NCI-H2196 treated with DMSO at 0.1 percent for 48 hours (cell line): Measurements from ENCODE around the gene CIAO2A.
A peak's percentile ranks its signal among the peaks of the same experiment; 100 is the strongest.
"Not testable (repeated sequence)": the region's sequence is repeated elsewhere in the genome, so short reads cannot be mapped to it uniquely, and the experiment has no call there.

Experiments used
- DNase-seq: peaks from one replicate; lab custom pipeline; 2025; ENCODE audit not compliant: unreplicated experiment; lab: John Stamatoyannopoulos, UW

Gene CIAO2A

DNA sequence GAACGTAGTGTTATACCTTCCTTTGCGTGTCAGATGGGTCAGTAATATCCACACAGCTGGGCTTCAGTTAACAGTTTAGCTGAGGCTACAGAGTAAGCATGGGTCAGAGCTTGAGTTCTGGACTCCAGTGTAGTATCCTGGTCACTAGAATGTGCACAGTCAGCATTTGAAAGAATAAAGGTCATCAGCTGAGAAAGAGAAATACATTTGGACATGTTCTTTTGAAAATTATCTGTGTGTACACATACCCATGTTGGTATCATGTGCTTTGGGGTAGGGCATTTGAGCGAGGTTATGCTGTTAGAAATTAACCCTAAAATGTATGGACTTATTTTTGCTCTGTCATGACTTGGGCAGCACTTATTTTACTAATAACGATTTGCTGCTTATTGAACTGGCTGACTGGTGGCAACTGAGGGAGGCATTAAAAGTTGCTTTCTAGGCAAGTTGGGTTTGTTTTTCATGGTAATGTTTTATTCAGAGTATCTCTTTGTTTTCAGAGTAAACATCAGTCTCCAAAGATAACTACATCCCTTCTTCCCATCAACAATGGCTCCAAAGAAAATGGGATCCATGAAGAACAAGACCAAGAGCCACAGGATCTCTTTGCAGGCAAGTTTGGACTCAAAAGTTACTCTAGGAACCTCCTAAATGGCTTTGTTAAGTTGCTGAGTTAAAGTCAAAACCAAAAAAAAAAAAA is 18.6 kb upstream of the CIAO2A start:
- DNase-seq, result no peak

DNA sequence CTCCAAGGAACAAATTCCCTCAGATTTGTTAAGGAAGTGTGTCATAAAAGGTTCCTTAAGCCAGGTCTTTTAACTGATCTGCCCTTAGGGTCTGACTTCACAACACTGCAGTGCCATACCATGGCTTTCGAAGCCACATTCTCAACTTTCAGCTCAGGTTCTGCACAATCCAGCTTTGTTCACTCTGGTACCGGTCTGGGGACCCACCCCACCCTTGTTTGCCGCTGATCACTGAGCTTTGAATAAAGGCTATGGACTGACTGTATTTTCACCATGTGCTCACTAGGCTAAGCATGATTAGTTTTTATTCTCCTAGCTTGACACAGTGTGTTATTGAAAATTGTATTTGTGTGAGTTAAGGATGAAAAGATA is 18.0 kb upstream of the CIAO2A start:
- DNase-seq, result no peak

DNA sequence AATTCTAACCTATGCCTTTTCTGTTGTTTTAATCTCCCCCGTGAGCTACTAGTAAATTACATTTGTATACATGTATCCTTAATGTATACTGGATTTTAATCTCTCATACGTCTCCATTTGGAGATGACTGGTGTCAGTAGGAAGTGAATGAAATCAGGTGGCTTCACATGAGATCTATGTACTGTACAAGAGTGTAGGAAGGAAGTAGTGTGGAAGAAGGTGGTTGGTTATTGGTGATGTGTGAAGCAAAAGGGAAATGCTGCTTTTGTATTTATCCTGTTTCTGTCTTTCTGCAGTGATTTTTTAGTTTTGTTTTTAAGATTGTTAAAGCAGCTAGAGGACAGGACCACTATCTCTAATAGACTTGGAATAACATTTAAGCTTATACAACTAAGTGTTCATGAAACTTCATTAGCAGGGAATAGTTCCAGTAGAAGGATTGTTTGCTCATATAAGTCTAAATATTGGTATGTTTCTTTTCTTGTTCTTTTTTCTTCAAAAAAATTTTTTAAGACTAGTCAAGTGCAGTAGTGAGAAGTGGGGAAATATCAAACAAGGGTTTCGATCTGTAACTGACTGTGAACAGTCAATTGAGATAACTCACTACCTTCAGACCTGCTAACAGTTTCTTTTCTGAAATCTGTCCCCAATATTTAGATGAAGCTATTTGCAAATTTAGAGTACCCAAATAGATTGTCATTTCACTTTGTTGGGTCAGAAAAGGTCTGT is 17.5 kb upstream of the CIAO2A start:
- DNase-seq, result no peak

DNA sequence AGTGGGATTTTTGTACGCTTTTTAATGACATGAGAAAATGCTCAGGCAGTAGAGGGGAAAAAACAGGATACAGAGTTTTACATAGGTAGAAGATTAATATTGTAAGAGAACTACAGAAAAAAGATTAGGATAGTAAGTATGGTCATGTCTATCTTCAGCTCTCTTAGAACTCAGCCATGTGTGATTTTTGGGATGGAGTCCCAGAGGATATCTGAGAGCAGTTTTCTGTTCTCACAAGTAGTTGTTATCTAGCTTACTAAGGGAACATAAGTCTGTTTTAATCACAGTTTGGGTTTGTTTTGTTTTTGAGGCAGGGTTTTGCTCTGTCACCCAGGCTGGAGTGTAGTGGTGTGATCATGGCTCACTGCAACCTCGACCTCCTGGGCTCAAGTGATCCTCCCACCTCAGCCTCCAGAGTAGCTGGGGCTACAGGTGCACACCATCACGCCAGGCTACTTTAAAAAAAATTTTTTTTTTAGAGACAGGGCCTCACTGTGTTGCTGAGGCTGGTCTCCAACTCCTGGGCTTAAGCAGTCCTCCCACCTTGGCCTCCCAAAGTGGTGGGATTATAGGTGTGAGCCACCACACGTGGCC is 16.6 kb upstream of the CIAO2A start:
- not testable (repeated sequence) for DNase-seq

DNA sequence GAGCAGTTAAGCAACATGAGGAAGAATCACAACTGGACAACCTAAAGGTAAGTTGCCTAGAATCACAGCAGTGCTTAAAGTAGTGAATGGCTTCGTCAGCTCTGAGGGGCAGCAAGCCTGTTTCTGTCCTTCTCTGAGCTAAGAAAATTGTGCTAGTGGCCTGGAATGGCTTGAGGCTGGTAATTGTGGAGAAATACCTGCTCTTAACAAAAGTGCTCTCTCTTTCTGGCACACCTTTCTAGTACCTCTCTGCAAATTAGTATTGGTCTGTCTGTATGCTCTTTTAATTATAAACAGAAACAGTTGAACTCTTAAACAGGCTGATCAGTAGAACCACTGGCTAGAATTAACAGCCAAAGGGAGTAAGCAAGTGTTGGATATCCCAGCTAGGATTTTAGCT is 13.7 kb upstream of the CIAO2A start:
- no peak for DNase-seq

DNA sequence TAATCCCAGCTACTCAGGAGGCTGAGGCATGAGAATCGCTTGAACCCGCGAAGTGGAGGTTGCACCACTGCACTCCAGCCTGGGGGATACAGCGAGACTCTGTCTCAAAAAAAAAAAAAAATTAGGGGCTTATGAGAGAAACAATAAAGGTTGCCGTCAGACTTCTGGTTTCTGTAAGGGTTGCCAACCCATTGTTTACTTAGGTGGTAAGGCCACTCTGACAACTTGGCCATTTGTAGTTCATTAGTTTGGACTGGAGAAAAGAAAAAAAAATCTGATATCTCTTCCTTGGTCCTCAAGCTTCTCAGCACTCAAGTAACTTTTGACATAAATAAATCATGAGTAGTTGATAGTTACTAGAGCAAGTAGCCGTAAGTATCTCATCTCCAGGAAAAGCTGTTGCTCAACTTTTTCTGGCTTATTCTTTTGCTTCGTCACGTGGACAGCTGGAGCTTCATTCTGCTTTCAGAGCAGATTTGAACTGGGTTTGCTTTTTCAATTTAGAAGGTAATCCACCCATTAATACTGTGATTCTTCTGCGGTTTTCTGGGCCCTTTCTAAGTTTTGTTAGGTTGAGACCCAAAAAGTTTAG is 11.6 kb upstream of the CIAO2A start:
- no peak for DNase-seq

DNA sequence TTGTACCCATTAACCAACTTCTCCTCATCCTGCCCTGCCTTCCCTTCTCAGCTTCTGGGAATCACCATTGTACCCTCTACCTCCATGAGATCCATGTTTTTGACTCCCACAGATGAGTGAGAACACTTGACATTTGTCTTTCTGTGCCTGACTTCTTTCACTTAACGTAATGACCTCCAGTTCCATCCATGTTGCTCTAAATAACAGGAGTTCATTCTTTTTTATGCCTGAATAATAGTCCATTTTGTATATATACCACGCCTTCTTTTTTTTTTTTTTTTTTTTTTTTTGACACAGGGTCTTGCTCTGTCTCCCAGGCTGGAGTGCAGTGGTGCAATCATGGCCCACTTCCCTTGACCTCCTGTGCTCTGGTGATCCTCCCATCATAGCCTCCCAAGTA is 8.9 kb upstream of the CIAO2A start:
- no peak for DNase-seq

DNA sequence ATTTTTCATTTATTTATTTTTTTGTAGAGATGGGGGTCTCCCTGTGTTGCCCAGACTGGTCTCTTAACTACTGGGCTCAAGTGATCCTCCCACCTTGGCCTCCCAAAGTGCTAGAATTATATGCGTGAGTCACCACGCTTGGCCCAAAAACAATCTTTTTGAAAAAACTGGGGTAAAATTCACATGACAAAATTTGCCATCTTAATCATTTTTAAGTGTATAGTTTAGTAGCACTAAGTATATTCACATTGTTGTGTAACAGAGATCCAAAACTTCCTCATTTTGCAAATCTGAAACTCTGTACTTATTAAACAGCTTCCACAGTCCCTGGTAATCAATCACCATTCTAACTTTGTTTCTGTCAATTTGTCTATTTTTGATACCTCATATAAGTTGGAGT is 7.3 kb upstream of the CIAO2A start:
- no peak for DNase-seq

DNA sequence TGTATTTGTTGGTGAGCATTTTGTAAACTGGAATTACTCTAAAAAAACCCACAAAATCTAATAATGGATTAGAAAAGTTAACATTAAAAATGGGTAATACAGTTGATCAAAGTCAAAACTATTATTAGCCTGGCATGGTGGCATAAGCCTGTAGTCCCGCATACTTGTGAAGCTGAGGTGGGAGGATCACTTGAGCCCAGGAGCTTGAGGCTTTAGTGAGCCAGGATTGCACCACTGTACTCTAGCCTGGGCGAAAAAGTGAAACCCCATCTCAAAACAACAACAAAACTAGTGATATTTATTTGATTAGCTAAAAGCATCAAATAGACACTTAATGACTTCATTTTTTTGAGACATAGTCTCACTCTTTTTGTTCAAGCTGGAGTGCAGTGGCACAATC is 5.7 kb upstream of the CIAO2A start:
- DNase-seq, result no peak

DNA sequence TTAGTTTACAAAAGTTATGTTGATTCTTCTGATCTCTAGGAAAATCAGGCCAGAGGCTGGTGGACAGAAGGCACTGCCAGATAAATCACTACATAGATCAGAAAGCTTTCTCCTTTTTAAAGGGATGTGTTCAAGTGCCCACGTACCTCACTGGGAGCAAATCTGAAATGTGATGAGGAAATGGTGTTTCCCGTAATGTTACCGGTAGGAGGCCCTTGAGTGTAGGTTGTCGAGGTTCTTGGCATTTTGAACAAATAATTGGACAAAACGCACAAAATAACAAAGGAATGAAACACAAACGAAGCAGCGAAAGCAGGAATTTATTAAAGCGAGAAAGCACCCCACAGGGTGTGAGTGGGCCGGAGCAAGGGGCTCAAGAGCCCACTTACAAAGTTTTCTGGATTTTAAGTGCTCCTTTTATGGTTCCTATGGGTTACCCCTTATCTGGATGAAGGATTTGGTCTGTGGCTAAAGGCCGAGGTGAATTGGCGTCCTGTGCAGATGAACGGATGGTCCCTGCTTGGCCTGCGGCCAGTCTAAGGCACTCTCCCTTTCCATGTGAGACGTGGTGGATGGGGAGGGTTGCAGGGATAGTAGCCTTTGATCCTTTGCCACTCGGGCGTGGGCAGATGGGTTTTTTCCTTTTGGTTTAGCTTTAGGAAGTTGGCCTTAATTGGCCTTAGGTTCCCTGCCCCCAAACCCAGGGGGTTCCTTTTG is 3.2 kb upstream of the CIAO2A start:
- DNase-seq, result no peak

DNA sequence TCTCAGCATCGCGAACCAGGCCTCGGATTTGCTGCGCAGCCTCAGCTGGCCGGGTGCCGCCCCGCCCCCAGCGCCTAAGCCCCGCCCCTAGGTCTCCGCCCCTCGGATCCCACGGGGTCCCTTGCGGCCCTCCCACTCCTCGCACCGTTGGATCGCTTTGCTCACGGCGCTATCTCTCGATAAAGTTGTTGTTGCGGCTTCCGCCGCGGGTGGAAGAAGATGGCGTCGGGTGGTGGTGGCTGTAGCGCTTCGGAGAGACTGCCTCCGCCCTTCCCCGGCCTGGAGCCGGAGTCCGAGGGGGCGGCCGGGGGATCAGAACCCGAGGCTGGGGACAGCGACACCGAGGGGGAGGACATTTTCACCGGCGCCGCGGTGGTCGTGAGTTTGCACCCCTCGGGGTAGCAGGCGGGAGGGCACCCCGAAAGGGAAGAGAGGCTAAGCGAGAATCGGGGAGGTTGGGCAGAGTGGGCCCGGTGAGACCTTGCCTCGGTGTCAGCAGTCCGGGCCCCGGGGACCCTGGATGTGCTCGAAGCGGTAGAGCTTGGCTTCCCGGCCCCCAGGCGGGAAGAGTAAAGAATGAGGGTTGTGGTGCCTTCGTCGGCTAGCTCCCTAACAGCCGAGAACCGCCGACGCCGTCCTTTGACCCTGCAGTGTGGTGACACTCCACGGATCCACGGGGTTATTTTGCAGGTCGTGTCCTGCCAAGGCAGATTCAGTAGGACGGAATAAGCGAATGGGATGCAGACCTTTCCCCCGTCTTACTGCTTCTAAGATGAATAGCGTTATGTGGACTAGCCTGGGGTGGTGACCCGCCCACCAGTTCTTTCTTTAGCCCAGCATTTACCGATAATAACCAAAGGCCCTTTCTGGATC is 2.4 kb upstream of the CIAO2A start, which contains the start of gene SNX1:
SNX1 (plus strand) TSS at position 188 of the 873 bp plus-strand sequence; CDS start at position 220, 32 bp downstream.
- peak; percentile 68 for DNase-seq

DNA sequence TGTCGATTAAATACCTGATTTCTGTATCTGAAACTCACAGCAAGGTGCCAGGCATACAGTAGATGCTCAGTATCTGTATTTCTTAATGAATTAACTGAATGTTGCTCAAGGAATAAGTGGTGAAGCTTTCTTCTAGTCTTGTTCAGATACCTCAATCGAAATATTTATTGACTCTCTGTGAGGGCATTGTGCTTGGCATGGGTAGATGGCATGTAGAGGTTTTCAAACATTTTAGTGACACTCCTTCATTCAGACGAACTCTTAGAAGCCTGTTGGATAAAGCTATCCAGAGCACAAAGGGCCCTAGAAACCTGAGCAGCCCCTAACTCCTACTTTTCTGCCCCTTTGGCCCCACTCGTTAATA is 1.8 kb upstream of the CIAO2A start:
- DNase-seq, result no peak

DNA sequence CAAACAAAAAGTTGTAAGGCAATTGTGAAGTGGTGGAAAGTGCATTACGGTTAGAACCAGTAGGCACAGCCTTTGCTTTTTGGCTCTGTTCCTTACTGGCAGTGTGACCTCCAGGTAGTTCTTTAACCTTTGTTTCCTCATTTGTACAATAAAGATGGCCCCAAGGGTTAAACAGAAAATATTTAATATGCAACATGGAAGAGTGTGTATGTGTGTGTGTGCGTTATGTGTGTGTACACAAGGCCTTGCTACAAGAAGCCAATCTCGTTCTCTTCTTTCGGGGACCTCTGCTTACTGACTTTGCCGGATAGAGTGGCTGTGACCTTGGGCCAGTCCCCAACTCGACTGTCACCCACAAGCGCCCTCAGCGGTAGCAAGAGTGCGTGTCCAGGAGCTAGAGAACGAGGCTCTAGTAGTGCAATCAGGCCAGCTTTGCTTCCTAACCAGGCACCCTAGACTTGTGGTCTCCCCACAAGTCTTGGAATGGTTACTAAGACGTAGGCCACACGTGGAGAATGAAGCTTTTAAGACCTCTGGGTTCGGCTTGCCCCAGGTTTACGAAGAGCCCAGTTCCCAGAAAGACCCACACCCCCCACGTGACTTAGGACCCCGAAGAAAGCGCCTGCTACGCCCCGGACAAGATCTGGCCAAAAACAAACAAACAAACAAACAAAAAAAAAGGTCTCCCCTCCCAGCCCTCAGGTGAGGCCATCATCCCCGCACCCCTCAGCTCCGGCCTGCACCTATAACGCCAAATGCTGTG is 593 bp downstream of the CIAO2A start:
- no peak for DNase-seq

DNA sequence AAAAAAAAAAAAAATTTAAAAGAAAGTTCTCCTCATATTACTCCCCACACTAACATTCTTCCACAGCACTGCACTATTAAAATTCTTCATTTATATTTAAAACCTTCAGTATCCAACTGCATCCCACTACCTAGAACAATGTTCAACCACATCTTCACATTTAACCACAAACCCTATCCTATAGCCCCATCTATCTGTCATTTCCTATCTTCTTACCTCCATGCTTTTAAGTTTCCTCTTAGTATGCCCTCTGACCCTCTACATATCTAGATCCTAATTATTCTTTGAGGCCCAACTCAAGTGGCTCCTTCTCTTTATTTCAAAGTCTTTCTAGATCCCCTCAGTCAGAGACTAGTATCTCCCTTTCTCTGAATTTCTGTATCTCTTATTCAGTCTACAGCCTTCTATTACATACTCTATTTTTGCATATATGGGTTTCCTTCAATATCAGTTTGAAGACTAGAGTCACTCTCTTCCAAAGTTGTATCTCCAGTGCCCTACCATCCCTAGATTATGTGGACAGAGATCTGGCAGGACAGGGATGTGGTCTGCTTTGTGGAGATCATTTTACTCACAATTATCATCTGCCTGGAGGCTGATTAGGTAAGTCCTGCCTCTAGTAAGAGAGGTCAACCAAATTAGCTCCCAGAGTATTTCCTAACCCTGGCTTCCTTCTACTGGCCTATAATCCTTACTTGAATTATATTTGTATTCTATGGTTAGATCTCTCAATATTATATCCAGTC is 1.4 kb downstream of the CIAO2A start:
- DNase-seq, result no peak

DNA sequence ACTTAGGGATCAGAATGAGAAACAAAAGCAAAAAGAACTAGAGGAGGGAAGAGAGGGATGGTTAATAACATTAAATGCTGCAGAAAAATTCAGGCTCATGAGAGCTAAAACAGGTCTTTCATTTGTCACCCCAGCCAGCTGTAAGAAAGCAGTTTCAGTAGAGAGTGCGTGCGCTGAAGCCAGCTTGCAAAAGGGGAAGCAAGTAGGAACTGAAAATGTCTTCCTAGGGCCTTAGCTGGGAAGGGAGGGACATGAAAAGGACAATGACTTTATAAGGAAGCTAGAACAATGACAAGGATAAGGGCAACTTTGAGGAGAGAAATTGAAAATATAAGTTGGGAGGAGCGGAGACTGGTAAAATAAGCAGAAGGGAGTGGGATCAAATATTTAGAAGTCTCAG is 3.1 kb downstream of the CIAO2A start:
- no peak for DNase-seq

DNA sequence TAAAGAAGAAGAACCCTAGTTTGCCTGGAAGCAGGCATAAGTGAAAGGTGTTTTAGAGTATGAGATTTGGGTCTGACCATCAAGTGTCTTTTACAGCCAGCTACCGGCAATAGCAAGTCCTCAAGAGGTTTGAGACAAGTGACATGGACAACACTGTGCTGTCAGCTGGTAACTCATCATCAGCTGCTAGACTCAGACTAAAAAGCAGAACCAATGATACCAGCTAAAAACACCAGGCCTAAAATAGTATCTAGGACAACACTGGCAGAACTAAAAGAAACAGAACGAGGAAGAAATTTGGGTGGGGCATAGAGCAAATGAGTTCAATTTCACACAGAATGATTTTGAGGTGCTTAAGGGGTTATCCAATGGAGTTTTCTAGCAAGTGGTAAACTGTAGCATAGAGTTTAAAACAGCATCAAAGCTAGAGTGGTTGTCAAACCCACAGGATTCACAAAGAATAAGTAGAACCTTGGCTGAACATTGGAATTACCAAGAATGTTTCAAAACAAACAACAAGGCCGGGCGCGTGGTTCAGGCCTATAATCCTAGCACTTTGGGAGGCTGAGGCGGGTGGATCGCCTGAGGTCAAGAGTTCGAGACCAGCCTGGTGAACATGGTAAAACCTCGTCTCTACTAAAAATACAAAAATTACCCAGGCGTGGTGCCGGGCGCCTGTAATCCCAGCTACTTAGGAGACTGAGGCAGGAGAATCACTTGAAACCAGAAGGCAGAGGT is 3.9 kb downstream of the CIAO2A start:
- no peak for DNase-seq

DNA sequence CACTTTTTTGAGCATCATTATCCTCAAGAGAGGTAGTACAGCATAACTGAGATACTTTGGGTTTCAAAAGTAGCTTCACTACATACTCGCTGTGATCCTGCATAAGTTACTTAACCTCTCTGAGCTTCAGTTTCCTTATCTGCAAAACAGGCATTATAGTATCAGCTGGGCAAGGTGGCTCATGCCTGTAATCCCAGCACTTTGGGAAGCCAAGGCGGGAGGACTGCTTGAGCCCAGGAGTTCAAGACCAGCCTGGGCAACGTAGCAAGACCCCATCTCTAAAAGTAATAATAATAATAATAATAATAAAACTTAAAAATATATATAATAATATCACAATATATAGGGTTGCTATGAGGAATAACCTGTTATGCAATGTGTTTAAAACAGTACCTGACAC is 10.9 kb downstream of the CIAO2A start:
- DNase-seq, result no peak

DNA sequence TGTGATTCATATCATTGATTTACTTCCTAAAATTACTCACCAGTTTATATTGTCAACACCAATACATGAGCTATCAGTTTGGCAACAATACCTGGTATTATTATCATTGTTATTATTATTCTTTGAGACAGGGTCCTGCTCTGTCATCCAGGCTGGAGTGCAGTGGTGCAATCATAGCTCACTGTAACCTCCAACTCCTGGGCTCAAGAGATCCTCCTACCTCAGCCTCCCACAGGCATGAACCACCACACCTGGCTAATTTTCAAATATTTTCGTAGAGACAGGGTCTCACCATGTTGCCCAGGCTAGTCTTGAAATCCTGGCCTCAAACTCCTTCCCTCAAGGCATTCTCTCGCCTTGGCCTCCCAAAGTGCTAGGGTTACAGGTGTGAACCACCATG is 20.1 kb downstream of the CIAO2A start:
- DNase-seq, result not testable (repeated sequence)
